WI38 (cell line): Measurements from ENCODE around the gene GABPB1.

ENCODE experiments used
- H3K4me3 ChIP-seq: 2 replicates; pipeline ENCODE4 v1.5.1; 2011; ENCODE audit warnings: low read depth, mild to moderate bottlenecking, control low read depth, low read length
- CTCF ChIP-seq: IDR thresholded peaks from 2 replicates; pipeline ENCODE4 v1.5.1; 2012; ENCODE audit warnings: low read depth, mild to moderate bottlenecking, control low read depth, low read length

Gene GABPB1

GRCh38 chr15:50260969-50261496 is 94.0 kb downstream of the GABPB1 start:
- H3K4me3 ChIP-seq = no peak overlapping the region
- TF ChIP-seq CTCF = no peak

GRCh38 chr15:50259276-50259675 is 95.7 kb downstream of the GABPB1 start:
- H3K4me3 ChIP-seq = no peak overlapping the region
- TF ChIP-seq CTCF = no peak

GRCh38 chr15:50257924-50258323 is 97.1 kb downstream of the GABPB1 start:
- no peak overlapping the region for H3K4me3 ChIP-seq
- no peak for TF ChIP-seq CTCF

- H3K4me3 ChIP-seq = no peak overlapping the region
- no peak for TF ChIP-seq CTCF
Observed at GRCh38 chr15:50257332-50257731, 97.7 kb downstream of the GABPB1 start.

- H3K4me3 ChIP-seq = no peak overlapping the region
- TF ChIP-seq CTCF = no peak
Observed at GRCh38 chr15:50256188-50257041, 98.6 kb downstream of the GABPB1 start.

DNA sequence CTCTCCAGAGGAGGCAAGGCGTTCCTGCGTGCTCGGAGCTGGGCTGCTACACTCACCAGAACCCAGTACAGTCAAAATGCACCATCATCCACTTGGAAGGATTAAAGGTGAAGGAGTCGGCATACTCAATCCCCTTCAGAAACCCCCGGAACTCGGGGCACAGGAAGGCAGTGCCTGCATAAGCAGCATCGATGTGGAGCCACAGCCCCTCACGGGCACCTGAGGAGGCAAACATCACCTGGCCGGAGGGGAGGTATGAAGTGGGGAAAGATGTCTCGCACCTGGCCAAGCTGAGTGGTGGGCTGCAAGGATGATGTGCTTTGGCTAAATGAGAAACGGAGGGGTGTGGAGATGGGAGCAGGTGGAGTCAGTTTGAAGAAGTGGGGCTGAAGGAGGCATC is 102.4 kb downstream of the GABPB1 start:
- TF ChIP-seq CTCF = no peak
- no peak overlapping the region for H3K4me3 ChIP-seq

- no peak for TF ChIP-seq CTCF
Observed at GRCh38 chr15:50251638-50252182, 103.3 kb downstream of the GABPB1 start.

More at GRCh38 chr15:50251638-50252182, 103.3 kb downstream of the GABPB1 start:
- no peak overlapping the region for H3K4me3 ChIP-seq
